Glutamatergic neuron (in vitro differentiated cells): ENCODE measurements around the gene NEURL1B. TPM values are rescaled to one million over a fixed set of nuclear protein-coding genes. Genes with fewer than 3 reads are reported as not detected.

Source experiments
- DNase-seq: peaks from one replicate; pipeline ENCODE4 v3.0.0; 2022
- H3K27ac Mint-ChIP-seq: one replicate; pipeline ENCODE4 v1.8.0; 2020; ENCODE audit warnings: mild to moderate bottlenecking, mixed read lengths, inconsistent platforms; ENCODE audit not compliant: unreplicated experiment
- H3K27me3 Mint-ChIP-seq: one replicate; pipeline ENCODE4 v1.8.0; 2020; ENCODE audit warnings: mild to moderate bottlenecking, moderate library complexity, mixed read lengths, inconsistent platforms; ENCODE audit not compliant: unreplicated experiment
- H3K36me3 Mint-ChIP-seq: one replicate; pipeline ENCODE4 v1.8.0; 2020; ENCODE audit warnings: mild to moderate bottlenecking, mixed read lengths, inconsistent platforms; ENCODE audit not compliant: unreplicated experiment
- H3K4me1 Mint-ChIP-seq: one replicate; pipeline ENCODE4 v1.8.0; 2020; ENCODE audit warnings: mild to moderate bottlenecking, low read depth, mixed read lengths, inconsistent platforms; ENCODE audit not compliant: unreplicated experiment
- H3K4me3 Mint-ChIP-seq: one replicate; pipeline ENCODE4 v1.8.0; 2020; ENCODE audit warnings: mild to moderate bottlenecking, mixed read lengths, inconsistent platforms; ENCODE audit not compliant: unreplicated experiment
- H3K9me3 Mint-ChIP-seq: one replicate; pipeline ENCODE4 v1.8.0; 2020; ENCODE audit warnings: mild to moderate bottlenecking, moderate library complexity, mixed read lengths, inconsistent platforms; ENCODE audit not compliant: unreplicated experiment
- CTCF ChIP-seq: fragments of 200-600 bp; sonication (generic); IDR thresholded peaks from one replicate; pipeline ENCODE4 v1.5.0; 2021; ENCODE audit not compliant: partially characterized antibody, unreplicated experiment
- total RNA-seq: library from RNA; stranded (reverse); fragmentation: NEBNext Ultra II Directional; extraction: Animal tissue kit (Norgen Biotek cat#: 25700); gene quantifications from one replicate; pipeline ENCODE4 v1.2.1, GENCODE V29; 2021; ENCODE audit not compliant: unreplicated experiment

NEURL1B gene
- total RNA-seq, 1 donor from 2014 or later, result 11.4 TPM

GRCh38 chr5:172716796-172717313 lies 75.8 kb downstream of the NEURL1B start:
- Mint-ChIP-seq H3K4me3 (no peak overlapping the region), H3K27ac (no peak overlapping the region), H3K4me1 (peaks cover 3% of the 10 kb centered on the region), H3K36me3 (no peaks in the 10 kb centered on the region), H3K27me3 (peaks cover 2% of the 10 kb centered on the region), H3K9me3 (peaks cover 3% of the 10 kb centered on the region)
- DNase-seq, result peak; percentile 89
- peak; percentile 87 for TF ChIP-seq CTCF

- no peak for TF ChIP-seq CTCF
- Mint-ChIP-seq H3K9me3 (peaks cover 3% of the 10 kb centered on the region), H3K4me3 (no peak overlapping the region), H3K27ac (no peak overlapping the region), H3K4me1 (peaks cover 8% of the 10 kb centered on the region), H3K36me3 (no peaks in the 10 kb centered on the region), H3K27me3 (peaks cover 2% of the 10 kb centered on the region)
- no peak for DNase-seq
Observed at GRCh38 chr5:172717481-172718195, 76.6 kb downstream of the NEURL1B start.

- no peak overlapping the region for H3K4me3 Mint-ChIP-seq
- peaks cover 2% of the 10 kb centered on the region for H3K27me3 Mint-ChIP-seq
- no peak for DNase-seq
- TF ChIP-seq CTCF, result no peak
- no peaks in the 10 kb centered on the region for H3K36me3 Mint-ChIP-seq
- peaks cover 8% of the 10 kb centered on the region for H3K4me1 Mint-ChIP-seq
- peaks cover 3% of the 10 kb centered on the region for H3K9me3 Mint-ChIP-seq
- no peak overlapping the region for H3K27ac Mint-ChIP-seq
Observed at GRCh38 chr5:172718527-172719114, 77.6 kb downstream of the NEURL1B start.

GRCh38 chr5:172719211-172719610 lies 78.1 kb downstream of the NEURL1B start:
- no peak for DNase-seq
- Mint-ChIP-seq H3K36me3 (no peaks in the 10 kb centered on the region), H3K9me3 (peaks cover 2% of the 10 kb centered on the region), H3K4me3 (no peak overlapping the region), H3K27ac (no peak overlapping the region), H3K4me1 (peaks cover 6% of the 10 kb centered on the region), H3K27me3 (peaks cover 2% of the 10 kb centered on the region)
- TF ChIP-seq CTCF, result no peak

GRCh38 chr5:172720655-172721054 lies 79.6 kb downstream of the NEURL1B start:
- H3K36me3 Mint-ChIP-seq, result no peaks in the 10 kb centered on the region
- peaks cover 2% of the 10 kb centered on the region for H3K27me3 Mint-ChIP-seq

More at GRCh38 chr5:172720655-172721054, 79.6 kb downstream of the NEURL1B start:
- Mint-ChIP-seq H3K27ac (no peak overlapping the region), H3K9me3 (peaks cover 2% of the 10 kb centered on the region), H3K4me1 (peaks cover 4% of the 10 kb centered on the region), H3K4me3 (no peak overlapping the region)
- DNase-seq, result no peak
- no peak for TF ChIP-seq CTCF
